IPS DF 4.7 (cell line): ENCODE measurements around the gene GGCT.
A peak's percentile ranks its signal among the peaks of the same experiment; 100 is the strongest.
"Not testable (repeated sequence)": the region's sequence is repeated elsewhere in the genome, so short reads cannot be mapped to it uniquely, and the experiment has no call there.

Experiments
- DNase-seq: peaks from one replicate; pipeline ENCODE4 v3.0.0-alpha.2; 2013; ENCODE audit warnings: low spot score; ENCODE audit errors: extremely low read depth

The GGCT gene

DNA sequence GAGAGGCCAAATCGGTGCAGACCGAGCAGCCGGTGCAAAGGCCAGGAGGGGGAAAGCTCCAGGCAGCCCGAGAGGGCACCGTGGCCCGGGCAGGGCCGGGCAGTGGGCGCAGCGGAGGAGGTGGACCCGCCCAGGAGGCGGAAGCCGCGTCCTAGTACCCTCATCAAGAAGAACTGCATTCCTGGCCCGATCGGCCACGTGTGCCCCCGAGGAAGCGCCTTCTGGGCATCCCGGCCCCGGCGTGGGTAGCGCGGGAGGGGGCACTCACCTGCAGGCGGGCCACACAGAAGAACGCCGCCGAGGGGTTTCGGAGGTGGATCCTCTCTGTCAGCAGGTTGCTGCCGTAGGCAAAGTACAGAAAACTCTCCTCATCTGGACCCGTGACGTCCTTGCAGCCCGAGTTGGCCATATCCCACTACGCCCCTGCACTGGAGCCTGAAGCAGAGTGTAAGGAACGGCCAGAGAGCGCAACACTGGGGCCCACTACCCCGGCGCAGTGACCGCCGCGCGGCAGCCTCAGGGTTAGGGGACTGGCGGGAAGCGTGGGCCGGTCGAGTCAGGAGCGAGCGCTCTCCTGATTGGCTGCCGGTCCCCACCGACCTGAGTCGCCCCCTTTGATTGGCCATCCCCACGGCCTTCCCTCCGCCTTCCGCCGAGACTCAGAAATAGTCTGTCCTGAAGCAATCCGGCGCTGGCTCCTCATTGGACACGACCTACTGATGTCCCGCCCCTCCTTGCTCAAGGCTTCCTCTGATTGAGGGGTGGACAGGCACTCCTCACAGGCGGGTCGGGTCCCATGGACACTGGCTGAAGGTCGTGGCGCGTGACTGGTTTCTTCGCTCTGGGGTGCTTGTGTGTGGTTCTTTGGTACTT is at the start of gene GGCT:
TSS of gene GGCT (minus strand) at position 529 of the 873 bp plus-strand sequence. CDS start at position 409, 120 bp downstream.
- peak; percentile 93 for DNase-seq

DNA sequence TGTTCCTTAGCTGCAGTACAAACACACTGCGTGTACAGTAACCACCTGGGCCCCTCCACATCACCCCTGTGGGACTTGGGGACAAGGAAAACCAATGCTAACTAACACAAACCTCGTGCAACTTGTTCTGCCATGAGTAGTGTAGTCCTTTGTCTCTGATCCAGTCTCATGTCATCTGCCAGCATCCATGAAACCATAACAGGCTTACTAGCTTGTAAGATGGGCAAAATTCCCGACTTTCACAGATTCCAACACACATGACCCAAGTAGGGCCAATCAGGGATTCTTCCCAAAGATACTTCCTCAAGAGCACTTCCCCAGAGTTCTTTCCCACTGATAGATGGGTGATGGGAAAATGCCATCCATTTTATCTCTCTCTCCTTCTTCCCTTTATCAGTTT is 48.9 kb upstream of the GGCT start:
- no peak for DNase-seq

- DNase-seq: no peak
Measured at GRCh38 chr7:30553141-30553540, 48.5 kb upstream of the GGCT start.

GRCh38 chr7:30552330-30552729 is 47.7 kb upstream of the GGCT start:
- DNase-seq: no peak

DNA sequence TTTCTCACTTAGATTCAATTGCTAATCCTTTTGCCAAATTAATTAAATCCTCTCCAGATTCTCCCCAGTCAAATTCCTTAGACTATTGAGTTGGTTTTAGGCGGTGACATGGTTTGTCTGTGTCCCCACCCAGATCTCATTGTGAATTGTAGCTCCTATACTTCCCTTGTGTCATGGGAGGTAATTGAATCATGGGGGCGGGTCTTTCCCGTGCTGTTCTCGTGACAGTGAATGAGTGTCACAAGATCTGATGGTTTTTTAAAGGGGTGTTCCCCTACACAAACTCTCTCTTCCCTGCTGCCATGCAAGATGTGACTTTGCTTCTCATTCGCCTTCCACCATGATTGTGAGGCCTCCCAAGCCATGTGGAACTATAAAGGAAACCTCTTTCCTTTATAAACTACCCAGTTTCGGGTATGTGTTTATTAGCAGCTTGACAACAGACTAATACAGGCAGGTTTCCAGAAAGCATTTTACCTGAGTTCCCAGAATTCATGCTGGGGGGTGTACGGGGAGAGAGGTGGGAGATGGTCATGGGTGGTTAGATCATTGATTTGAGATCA is 45.4 kb upstream of the GGCT start:
- DNase-seq: no peak

- peak; percentile 81 for DNase-seq
Measured at GRCh38 chr7:30548845-30549244, 44.2 kb upstream of the GGCT start.

DNA sequence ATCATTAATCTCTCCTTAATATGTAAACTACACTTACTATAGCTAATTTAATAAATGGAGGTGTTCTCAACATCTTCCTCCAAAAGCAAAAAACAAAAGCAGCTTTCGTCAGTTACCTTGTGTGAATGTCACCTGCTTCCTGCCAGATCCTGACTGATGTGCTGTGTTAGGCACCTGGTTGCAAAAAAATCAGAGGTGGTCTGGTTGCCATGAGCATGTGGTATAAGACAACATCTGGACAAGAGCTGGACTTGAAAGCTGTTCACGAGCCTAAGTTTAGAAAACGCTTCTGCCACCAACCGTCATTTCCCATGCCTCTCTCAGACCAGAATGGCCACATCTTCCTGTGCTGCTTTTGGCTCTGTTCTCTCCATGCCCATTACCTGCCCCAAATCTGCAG is 42.0 kb upstream of the GGCT start:
- no peak for DNase-seq

GRCh38 chr7:30545791-30546555 is 41.3 kb upstream of the GGCT start:
- no peak for DNase-seq

GRCh38 chr7:30543813-30544525 is 39.3 kb upstream of the GGCT start:
- no peak for DNase-seq

DNA sequence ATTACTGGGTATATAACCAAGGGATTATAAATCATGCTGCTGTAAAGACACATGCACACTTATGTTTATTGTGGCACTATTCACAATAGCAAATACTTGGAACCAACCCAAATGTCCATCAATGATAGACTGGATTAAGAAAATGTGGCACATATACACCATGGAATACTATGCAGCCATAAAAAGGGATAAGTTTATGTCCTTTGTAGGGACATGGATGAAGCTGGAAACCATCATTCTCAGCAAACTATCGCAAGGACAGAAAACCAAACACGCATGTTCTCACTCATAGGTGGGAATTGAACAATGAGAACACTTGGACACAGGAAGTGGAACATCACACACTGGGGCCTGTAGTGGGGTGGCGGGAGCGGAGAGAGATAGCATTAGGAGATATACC is 38.5 kb upstream of the GGCT start:
- DNase-seq: not testable (repeated sequence)

GRCh38 chr7:30533886-30534285 is 29.3 kb upstream of the GGCT start:
- no peak for DNase-seq

DNA sequence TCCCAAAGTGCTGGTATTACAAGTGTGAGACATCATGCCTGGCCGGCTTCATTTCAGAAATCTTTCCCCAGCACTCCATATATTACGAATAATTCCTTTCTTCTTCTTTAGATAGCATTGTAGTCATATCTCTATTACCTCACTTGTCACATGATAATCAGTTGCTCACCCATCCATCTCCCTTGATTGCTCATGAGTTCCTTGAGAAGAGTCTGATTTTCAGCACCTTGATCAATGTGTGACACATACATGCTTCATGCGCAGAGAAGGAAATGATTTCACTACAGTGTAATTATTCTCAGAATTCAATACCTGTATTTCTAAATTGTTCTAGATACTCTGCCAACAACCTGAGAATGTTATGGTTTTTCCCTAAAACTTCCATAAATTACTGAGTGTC is 26.7 kb upstream of the GGCT start:
- no peak for DNase-seq

GRCh38 chr7:30530373-30530772 is 25.7 kb upstream of the GGCT start:
- no peak for DNase-seq

DNA sequence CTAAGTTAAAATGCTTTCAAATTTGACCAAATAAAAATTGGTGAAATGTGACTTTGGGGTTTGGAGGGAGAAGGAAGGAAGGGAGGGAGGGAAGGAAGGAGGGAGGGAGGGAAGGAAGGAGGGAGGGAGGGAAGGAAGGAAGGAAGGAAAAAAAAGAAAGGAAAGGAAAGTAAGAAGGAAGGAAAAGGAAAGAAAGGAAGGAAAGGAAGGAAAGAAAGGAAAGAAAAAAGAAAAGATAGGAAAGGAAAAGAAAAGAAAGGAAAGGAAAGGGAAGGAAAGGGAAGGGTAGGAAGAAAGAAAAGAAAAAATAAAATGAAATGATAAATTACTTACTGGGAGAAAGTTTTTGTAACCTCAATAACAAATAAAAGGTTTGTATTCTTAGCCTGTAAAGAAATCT is 24.1 kb upstream of the GGCT start:
- no peak for DNase-seq

GRCh38 chr7:30527297-30527696 is 22.7 kb upstream of the GGCT start:
- not testable (repeated sequence) for DNase-seq

- DNase-seq: no peak
Measured at GRCh38 chr7:30526163-30526562, 21.5 kb upstream of the GGCT start.

DNA sequence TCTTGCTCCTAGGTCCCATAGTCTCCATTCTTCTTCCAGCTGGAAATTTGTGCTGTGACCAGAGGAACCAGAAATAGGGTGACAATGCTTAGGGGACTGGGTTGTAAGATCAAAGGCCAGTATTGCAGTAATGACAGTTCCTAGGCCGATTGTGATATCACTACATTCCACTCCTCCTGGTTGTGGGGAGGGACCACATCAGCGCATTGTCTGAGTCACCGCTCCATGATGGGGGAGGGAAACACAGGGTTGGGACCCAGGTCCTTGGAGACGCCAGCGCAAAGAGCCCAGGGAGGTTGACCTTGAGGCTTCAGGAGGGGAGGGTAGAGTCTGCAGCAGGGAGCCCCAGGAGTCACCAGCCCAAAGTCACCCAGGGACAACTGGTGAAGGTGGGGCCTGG is 20.8 kb upstream of the GGCT start:
- no peak for DNase-seq

- DNase-seq: no peak
Measured at GRCh38 chr7:30524545-30524944, 19.9 kb upstream of the GGCT start.

- no peak for DNase-seq
Measured at GRCh38 chr7:30523466-30523865, 18.8 kb upstream of the GGCT start.

DNA sequence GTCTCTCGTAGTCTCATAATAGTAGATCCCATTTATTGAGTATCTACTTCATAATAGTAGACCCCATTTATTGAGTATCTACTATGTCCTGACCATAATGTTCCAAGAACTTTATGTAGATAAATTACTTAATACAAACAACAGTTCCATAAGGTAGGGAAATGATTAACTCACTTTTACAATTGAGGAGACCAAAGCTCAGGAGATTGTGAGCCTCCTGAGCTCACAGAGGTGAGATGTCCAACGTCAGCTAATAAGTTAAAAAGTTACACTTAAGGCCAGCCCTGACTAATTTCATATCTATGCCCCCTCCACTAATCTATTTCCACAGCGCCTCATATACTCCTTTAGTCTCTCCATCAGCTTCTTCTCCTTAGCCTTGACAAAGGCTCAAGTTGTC is 17.5 kb upstream of the GGCT start:
- no peak for DNase-seq

DNA sequence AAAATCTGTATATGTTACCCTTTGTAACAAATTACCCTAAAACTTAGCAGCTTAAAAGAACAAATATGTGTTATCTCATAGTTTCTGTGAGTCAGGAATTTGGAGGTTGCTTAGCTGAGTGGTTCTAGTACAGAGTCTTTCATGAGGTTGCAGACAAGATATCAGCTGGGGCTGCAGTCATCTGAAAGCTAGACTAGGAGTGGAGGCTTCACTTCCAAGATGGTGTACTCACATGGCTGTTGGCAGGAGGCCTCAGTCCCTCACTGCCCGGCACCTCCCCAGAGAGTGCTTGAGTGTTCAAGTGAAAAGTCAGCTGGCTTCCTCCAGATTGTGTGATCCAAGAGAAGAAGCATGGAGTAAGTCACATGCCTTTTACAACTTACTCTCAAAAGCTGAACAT is 16.9 kb upstream of the GGCT start:
- DNase-seq: no peak

GRCh38 chr7:30519122-30519521 is 14.5 kb upstream of the GGCT start:
- no peak for DNase-seq
